RWPE1 (cell line): ENCODE results near the gene SLMAP.

Source experiments
- CTCF ChIA-PET: fragments of 350-600 bp; sonication (Branson Sonifier 250); formaldehyde crosslinking; extraction: SDS; loops from one replicate; lab custom pipeline; 2021; lab: Yijun Ruan, JAX
- POLR2A ChIA-PET: fragments of 400-600 bp; formaldehyde crosslinking; extraction: SDS; loops from one replicate; lab custom pipeline; 2020; ENCODE audit warnings: antibody characterized with exemption; ENCODE audit not compliant: low non-redundant PET; lab: Yijun Ruan, JAX
- DNase-seq: peaks from one replicate; pipeline ENCODE4 v3.0.0; 2012; ENCODE audit warnings: low spot score
- H3K27ac ChIP-seq: fragments of 450-650 bp; 2 replicates; pipeline ENCODE4 v1.5.1; 2017
- TF ChIP-seq, protein P1 (sequence below): fragments of 450-650 bp; conservative IDR thresholded peaks from 2 replicates; pipeline ENCODE4 v1.5.1; 2017; ENCODE audit warnings: low read depth, mild to moderate bottlenecking

SLMAP gene

DNA sequence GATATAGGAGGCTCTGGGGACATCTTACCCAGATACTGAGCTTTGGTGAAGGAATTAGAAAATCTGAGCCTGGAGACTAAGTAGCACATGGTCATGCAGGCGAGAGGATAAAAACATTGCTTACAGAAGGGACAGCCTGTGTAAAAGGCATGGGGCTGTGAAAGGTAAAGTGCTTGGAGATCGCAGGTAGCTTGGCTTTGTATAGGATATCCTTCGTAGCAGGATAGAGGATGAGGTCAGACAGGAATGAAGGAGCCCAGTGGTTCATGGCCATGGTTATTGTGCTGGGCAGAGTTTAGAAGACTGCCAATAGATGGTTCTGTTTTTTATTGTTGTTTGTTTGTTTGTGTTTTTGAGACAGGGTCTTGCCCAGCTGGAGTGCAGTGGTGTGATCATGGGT lies 82.5 kb downstream of the SLMAP start:
- DNase-seq, result no peak
- CTCF ChIA-PET, result no interaction called here

DNA sequence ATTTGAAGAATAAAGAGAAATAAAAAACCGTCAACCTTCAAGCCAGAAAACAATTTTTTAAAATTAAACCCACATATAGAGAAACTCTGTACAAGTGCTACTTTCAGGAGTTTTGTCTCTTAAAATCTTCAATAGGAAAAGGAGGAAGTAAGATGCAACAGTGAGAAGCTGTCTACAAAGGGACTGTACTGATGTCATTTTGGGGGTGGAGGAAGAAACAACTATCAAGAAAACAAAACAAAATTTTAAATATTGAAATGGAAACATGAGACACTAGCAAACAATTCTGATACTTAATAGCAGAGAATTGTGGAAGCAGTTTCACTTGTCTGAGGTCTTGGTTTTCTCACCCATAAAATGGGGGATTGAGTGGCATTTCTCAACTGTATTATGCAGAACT lies 84.4 kb downstream of the SLMAP start:
- TF ChIP-seq, protein P1, sequence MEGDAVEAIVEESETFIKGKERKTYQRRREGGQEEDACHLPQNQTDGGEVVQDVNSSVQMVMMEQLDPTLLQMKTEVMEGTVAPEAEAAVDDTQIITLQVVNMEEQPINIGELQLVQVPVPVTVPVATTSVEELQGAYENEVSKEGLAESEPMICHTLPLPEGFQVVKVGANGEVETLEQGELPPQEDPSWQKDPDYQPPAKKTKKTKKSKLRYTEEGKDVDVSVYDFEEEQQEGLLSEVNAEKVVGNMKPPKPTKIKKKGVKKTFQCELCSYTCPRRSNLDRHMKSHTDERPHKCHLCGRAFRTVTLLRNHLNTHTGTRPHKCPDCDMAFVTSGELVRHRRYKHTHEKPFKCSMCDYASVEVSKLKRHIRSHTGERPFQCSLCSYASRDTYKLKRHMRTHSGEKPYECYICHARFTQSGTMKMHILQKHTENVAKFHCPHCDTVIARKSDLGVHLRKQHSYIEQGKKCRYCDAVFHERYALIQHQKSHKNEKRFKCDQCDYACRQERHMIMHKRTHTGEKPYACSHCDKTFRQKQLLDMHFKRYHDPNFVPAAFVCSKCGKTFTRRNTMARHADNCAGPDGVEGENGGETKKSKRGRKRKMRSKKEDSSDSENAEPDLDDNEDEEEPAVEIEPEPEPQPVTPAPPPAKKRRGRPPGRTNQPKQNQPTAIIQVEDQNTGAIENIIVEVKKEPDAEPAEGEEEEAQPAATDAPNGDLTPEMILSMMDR, result no peak
- POLR2A ChIA-PET, result no interaction called here
- H3K27ac ChIP-seq, result no peak overlapping the region
- CTCF ChIA-PET, result no interaction called here
- DNase-seq, result no peak

More for the DNA sequence above, 82.5 kb downstream of the SLMAP start:
- POLR2A ChIA-PET, result no interaction called here
- TF ChIP-seq, protein P1, result no peak
- no peak overlapping the region for H3K27ac ChIP-seq

DNA sequence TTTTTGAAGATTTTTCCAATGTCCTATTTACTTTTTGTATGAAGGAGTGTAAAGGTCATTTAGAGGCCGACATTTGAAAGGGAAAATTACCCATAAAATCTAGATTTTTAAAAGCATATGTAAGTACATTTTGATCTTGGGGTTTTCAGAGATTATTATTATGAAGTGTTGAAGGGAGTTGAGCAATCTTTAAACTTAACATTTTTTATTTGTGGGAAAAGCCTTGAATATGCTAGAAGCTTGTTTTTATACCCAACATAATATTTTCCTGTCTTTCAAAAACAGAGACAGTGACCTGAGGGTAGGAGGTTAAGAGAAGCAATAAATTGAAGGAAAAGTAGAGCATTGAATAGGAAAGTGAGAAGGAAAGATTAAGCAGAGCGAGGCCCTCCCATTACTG lies 85.7 kb downstream of the SLMAP start:
- CTCF ChIA-PET, result interaction anchor here (0.7 kb wide), 1 partner anchor 271 kb away, joined by 3 read pairs; no protein-coding TSS in a partner anchor
- POLR2A ChIA-PET, result no interaction called here
- H3K27ac ChIP-seq, result no peak overlapping the region
- TF ChIP-seq, protein P1, result no peak
- no peak for DNase-seq

DNA sequence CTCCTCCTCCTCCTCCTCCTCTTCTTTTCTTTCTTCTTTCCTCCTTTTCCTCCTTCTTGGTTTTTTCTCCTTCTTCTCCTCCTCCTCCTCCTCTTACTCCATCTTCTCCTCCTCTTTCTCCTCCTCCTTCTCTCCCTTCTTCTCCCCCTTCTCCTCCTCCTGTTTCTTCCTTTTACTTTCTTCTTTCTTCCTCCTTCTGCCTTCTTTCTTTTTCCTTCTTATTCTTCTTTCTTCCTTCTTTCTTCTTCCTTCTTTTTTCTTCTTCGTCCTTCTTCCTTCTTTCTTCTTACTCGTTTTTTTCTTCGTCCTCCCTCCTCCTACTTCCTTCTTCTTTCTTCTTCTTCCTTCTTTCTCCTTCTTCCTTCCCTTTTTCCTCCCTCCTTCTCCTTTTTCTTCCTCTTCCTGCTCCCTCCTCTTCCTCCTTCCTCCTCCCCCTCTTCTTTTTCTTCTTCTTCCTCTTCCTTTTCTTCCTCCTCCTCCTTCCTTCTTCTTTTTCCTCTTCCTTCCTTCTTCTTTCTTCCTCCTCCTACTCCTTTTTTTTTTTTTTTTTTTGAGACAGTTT lies 92.1 kb downstream of the SLMAP start:
- TF ChIP-seq, protein P1, result no peak
- POLR2A ChIA-PET, result no interaction called here
- CTCF ChIA-PET, result no interaction called here
- no peak for DNase-seq
- H3K27ac ChIP-seq, result no peak overlapping the region

DNA sequence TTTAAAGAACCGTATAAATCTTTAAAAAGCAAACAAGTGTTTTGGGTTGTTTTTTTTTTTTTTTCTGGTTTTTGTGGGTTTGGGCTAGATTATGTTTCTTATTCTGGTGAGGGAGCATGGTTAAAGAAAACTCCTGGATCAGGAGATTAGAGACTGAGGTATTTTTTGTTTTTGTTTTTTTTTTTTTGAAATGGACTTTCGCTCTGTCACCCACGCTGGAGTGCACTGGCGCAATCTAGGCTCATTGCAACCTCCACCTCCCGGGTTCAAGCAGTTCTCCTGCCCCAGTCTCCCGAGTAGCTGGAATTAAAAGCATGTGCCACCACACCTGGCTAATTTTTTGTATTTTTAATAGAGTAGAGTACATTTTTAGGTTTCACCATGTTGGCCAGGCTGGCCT lies 95.2 kb downstream of the SLMAP start:
- ChIA-PET CTCF (no interaction called here), POLR2A (no interaction called here)
- H3K27ac ChIP-seq, result no peak overlapping the region
- TF ChIP-seq, protein P1, result no peak
- DNase-seq, result no peak

DNA sequence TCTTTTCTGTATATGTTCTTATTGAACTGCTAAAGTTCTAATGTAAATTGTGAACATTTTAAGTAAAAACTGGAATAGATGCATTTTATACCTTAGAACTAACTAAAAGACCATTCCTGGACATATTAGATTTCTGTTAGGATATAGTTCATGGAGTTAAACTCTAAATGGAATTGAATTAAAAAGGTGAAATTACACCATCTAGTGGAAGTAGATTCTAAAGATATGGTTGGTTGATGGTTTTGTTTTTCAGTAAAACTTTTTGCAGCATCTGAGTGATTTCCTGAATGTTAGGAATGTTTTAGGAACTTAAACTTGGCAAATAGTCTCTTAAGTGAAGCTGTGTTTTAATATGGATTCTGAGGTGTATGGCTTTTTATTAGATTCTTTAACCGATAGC lies 96.8 kb downstream of the SLMAP start:
- peak; percentile 19 for DNase-seq
- POLR2A ChIA-PET, result no interaction called here
- TF ChIP-seq, protein P1, result peak; percentile 45
- H3K27ac ChIP-seq, result no peak overlapping the region
- CTCF ChIA-PET, result interaction anchor here (0.6 to 1.3 kb wide), 3 partner anchors 10 to 260 kb away, joined by 3 to 5 read pairs (median 3); no protein-coding TSS in a partner anchor
